Activated B cell treated with CpG ODN at 0.5 μM for 24 hours (primary cell): ENCODE results near the gene NAALADL2. TPM values are rescaled to one million over a fixed set of nuclear protein-coding genes. Genes with fewer than 3 reads are reported as not detected.

Experiments
- ATAC-seq: fragments of 200-7000 bp; cut with Tn5 transposase; one replicate; pipeline ENCODE4 v1.10.0; 2021; ENCODE audit warnings: low read depth, mild to moderate bottlenecking, moderate library complexity
- CTCF ChIA-PET: fragments of 350-600 bp; sonication (Branson Sonifier 250); formaldehyde crosslinking; loops from one replicate; lab custom pipeline; 2021; ENCODE audit warnings: antibody characterized with exemption; lab: Charles Lee
- POLR2A ChIA-PET: fragments of 350-600 bp; sonication (Branson Sonifier 250); formaldehyde crosslinking; loops from one replicate; lab custom pipeline; 2021; ENCODE audit warnings: antibody characterized with exemption; lab: Charles Lee
- DNase-seq: peaks from one replicate; pipeline ENCODE4 v3.0.0; 2022
- H3K27ac Mint-ChIP-seq: one replicate; pipeline ENCODE4 v1.8.0; 2020; ENCODE audit warnings: mixed read lengths
- H3K27me3 Mint-ChIP-seq: one replicate; pipeline ENCODE4 v1.8.0; 2021; ENCODE audit warnings: mixed read lengths
- H3K36me3 Mint-ChIP-seq: one replicate; pipeline ENCODE4 v1.8.0; 2021; ENCODE audit warnings: low read depth, mixed read lengths
- H3K4me1 Mint-ChIP-seq: one replicate; pipeline ENCODE4 v1.8.0; 2021; ENCODE audit warnings: mixed read lengths
- H3K4me3 Mint-ChIP-seq: one replicate; pipeline ENCODE4 v1.8.0; 2020; ENCODE audit warnings: mild to moderate bottlenecking, mixed read lengths
- H3K9me3 Mint-ChIP-seq: one replicate; pipeline ENCODE4 v1.8.0; 2020; ENCODE audit warnings: mixed read lengths
- CTCF ChIP-seq: fragments of 200-600 bp; IDR thresholded peaks from one replicate; pipeline ENCODE4 v1.8.0; 2022; ENCODE audit warnings: antibody characterized with exemption, mild to moderate bottlenecking
- intact Hi-C: fragments of 100-400 bp; cut with micrococcal nuclease; formaldehyde crosslinking; loops from one replicate; pipeline ENCODE4 v1.15.1; 2024
- total RNA-seq: library from RNA; stranded (reverse); gene quantifications from 2 replicates; pipeline ENCODE4 v1.2.3, GENCODE V29; 2022

Gene NAALADL2
- total RNA-seq, 1 donor from 2014 or later = not detected

- CTCF ChIA-PET = no interaction called here
- no peak for ATAC-seq
- peaks cover under 1% of the 10 kb centered on the region for H3K9me3 Mint-ChIP-seq
- TF ChIP-seq CTCF = no peak
- H3K4me1 Mint-ChIP-seq = no peaks in the 10 kb centered on the region
- no peak overlapping the region for H3K27ac Mint-ChIP-seq
- H3K27me3 Mint-ChIP-seq = no peaks in the 10 kb centered on the region
- POLR2A ChIA-PET = no interaction called here
- no peak overlapping the region for H3K4me3 Mint-ChIP-seq
- intact Hi-C loops = no loop called here
- no peak for DNase-seq
- H3K36me3 Mint-ChIP-seq = no peaks in the 10 kb centered on the region
Measured at GRCh38 chr3:175211466-175211865, 352.3 kb downstream of the NAALADL2 start.

GRCh38 chr3:175212896-175213295, 353.8 kb downstream of the NAALADL2 start:
- Mint-ChIP-seq H3K36me3 (no peaks in the 10 kb centered on the region), H3K27ac (no peak overlapping the region), H3K4me1 (no peaks in the 10 kb centered on the region), H3K4me3 (no peak overlapping the region), H3K9me3 (no peaks in the 10 kb centered on the region), H3K27me3 (no peaks in the 10 kb centered on the region)
- no peak for TF ChIP-seq CTCF
- ChIA-PET POLR2A (no interaction called here), CTCF (no interaction called here)
- ATAC-seq = no peak
- no peak for DNase-seq
- intact Hi-C loops = no loop called here

- no peak for TF ChIP-seq CTCF
- Mint-ChIP-seq H3K27ac (no peak overlapping the region), H3K4me3 (no peak overlapping the region), H3K9me3 (no peaks in the 10 kb centered on the region), H3K4me1 (no peaks in the 10 kb centered on the region), H3K27me3 (no peaks in the 10 kb centered on the region), H3K36me3 (no peaks in the 10 kb centered on the region)
- POLR2A ChIA-PET = no interaction called here
- CTCF ChIA-PET = no interaction called here
- no peak for DNase-seq
- no peak for ATAC-seq
- intact Hi-C loops = no loop called here
Measured at GRCh38 chr3:175214216-175214615, 355.1 kb downstream of the NAALADL2 start.

- ChIA-PET CTCF (no interaction called here), POLR2A (no interaction called here)
- TF ChIP-seq CTCF = no peak
- Mint-ChIP-seq H3K9me3 (no peaks in the 10 kb centered on the region), H3K4me3 (no peak overlapping the region), H3K36me3 (no peaks in the 10 kb centered on the region), H3K4me1 (no peaks in the 10 kb centered on the region), H3K27me3 (no peaks in the 10 kb centered on the region), H3K27ac (no peak overlapping the region)
- ATAC-seq = no peak
- intact Hi-C loops = no loop called here
- no peak for DNase-seq
Measured at GRCh38 chr3:175215833-175216232, 356.7 kb downstream of the NAALADL2 start.

GRCh38 chr3:175222356-175222755, 363.2 kb downstream of the NAALADL2 start:
- H3K9me3 Mint-ChIP-seq = no peaks in the 10 kb centered on the region
- DNase-seq = no peak
- no peaks in the 10 kb centered on the region for H3K4me1 Mint-ChIP-seq
- H3K27ac Mint-ChIP-seq = no peak overlapping the region
- ChIA-PET CTCF (no interaction called here), POLR2A (no interaction called here)
- H3K36me3 Mint-ChIP-seq = no peaks in the 10 kb centered on the region
- H3K27me3 Mint-ChIP-seq = no peaks in the 10 kb centered on the region
- no peak overlapping the region for H3K4me3 Mint-ChIP-seq
- intact Hi-C loops = no loop called here
- TF ChIP-seq CTCF = no peak
- no peak for ATAC-seq
